GM20000 (cell line): Measurements from ENCODE around the gene FHL1.

ENCODE experiments used
- DNase-seq: peaks from one replicate; pipeline ENCODE4 v3.0.0; 2012; ENCODE audit warnings: low spot score
- TF ChIP-seq, protein P1 (sequence below): IDR thresholded peaks from 2 replicates; pipeline ENCODE4 v1.5.1; 2012; ENCODE audit warnings: mild to moderate bottlenecking, control low read depth; ENCODE audit errors: extremely low read depth, missing control alignments

FHL1 gene

DNA sequence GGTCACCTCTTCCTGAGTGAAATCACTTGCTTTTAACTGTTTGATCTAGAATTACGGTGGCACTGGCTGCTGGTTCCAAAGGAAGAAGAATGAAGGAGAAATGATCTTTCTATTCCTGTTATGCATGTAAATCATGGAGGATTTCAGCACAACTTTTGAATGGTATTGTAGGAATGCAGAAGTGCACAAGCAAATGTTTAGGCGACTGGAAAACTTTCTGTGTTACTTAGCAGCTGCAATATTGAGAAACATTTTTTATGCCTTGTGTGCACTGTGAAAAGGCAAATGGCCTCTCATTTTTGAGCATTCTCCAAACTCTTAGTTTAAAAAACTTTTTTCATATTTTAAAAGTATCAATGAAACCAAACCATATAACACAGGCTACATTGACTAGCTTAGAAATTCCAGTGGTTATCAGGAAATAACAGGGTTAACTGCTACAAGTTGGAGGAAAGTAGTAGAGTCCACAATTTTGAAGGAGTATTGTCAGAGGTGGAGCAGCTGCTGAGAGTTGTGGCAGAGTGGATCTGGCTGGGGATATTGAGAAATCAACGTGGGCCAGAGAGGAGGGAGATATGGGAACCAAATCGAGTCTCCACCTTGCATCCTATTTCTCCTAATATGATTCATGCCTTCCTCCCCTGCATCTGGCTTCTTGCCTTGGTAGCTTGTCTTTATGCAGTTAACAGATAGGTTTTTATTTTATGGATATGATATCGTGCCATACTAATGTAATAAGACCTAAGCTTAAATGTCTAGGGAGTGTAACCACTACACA, 32.0 kb upstream of the FHL1 start:
- DNase-seq, result no peak

DNA sequence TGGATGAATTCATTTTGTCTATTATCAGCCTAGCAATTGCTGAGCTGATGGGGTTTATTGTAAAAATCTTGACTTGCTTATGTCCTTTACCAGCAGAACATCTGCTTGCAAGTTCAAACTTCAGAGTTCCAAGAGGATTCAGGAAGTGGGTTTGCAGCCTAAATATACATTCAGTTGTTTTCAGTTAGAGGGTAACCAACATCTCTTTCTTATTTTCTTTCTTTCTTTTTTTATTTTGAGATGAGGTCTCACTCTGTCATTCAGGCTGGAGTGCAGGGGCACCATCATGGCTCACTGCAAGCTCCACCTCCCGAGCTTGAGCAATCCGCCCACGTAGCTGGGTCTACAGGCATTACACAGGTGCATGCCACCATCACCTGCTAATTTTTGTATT, 31.4 kb upstream of the FHL1 start:
- no peak for DNase-seq
- TF ChIP-seq, protein P1, sequence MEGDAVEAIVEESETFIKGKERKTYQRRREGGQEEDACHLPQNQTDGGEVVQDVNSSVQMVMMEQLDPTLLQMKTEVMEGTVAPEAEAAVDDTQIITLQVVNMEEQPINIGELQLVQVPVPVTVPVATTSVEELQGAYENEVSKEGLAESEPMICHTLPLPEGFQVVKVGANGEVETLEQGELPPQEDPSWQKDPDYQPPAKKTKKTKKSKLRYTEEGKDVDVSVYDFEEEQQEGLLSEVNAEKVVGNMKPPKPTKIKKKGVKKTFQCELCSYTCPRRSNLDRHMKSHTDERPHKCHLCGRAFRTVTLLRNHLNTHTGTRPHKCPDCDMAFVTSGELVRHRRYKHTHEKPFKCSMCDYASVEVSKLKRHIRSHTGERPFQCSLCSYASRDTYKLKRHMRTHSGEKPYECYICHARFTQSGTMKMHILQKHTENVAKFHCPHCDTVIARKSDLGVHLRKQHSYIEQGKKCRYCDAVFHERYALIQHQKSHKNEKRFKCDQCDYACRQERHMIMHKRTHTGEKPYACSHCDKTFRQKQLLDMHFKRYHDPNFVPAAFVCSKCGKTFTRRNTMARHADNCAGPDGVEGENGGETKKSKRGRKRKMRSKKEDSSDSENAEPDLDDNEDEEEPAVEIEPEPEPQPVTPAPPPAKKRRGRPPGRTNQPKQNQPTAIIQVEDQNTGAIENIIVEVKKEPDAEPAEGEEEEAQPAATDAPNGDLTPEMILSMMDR, result no peak

More for the DNA sequence above, 32.0 kb upstream of the FHL1 start:
- TF ChIP-seq, protein P1, result no peak

DNA sequence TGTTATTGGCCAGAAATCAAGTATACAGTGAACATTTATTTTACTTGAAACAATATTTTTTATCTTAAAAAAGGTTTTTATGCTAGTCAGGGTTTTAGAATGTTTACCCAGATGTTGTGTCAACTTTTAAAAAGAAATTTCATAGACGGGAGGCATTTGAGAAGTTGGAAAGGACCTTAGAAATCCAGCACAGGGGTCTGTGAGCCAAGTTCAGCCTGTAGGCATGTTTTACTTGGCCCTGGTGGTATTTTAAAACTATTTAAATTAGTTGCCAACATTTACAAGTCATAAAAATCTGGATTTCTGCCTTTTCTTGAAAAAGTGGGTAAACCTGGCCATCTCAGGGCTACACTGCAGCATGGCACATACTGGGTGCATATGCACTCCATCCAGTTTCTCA, 25.5 kb upstream of the FHL1 start:
- TF ChIP-seq, protein P1, result no peak
- DNase-seq, result no peak

DNA sequence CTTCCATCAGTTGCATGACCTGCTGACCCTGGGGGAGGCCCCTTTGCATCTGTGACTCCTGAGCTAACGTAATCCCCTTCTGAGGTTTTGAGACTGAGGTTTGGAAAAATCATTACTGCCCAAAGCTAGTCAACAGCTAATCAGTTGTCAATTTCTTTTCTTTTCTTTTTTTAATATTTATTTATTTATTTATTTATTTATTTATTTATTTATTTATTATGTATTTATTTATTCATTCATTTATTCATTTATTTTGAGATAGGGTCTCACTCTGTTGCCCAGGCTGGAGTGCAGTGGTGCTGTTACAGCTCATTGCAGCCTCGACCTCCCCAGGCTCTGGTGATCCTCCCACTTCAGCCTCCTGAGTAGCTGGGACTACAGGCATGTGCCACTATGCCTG, 25.1 kb upstream of the FHL1 start:
- TF ChIP-seq, protein P1, result no peak
- DNase-seq, result no peak

DNA sequence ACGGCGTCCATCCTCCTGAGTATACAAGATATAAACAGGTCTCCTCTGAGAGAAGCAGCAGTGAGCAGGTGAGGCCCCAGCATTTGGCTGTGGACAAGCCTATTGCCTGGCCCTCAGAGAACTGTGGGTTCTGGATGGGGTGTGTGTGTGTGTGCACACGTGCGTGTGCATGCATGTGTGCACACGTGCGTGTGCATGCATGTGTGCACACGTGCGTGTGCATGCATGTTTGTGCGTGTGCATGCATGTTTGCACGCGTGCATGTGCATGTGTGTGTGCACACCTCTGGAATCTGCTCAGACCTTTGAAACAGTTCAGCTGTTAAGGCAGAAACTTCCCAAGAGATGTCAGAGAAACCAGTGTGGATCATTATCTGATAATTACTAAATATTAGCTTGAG, 22.2 kb upstream of the FHL1 start:
- no peak for DNase-seq
- TF ChIP-seq, protein P1, result no peak

DNA sequence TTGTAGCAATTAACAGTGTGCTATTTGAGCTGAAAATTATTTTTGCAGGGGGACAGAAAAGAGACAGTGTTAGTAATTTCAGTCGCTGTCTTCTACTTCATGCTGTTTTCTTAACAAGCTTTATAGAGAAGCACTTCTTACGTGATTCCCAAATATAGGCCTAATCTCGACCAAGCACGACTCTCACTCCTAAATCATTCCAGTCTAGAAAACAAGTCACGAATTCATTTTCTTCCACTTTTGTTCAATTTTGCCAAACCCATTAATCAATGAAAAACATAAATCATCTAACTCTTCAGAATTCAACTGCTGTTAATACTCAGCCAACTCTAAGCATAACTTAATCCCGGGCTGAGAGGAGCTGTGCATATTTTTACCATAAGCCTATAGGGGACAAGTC, 21.0 kb upstream of the FHL1 start:
- TF ChIP-seq, protein P1, result no peak
- no peak for DNase-seq

DNA sequence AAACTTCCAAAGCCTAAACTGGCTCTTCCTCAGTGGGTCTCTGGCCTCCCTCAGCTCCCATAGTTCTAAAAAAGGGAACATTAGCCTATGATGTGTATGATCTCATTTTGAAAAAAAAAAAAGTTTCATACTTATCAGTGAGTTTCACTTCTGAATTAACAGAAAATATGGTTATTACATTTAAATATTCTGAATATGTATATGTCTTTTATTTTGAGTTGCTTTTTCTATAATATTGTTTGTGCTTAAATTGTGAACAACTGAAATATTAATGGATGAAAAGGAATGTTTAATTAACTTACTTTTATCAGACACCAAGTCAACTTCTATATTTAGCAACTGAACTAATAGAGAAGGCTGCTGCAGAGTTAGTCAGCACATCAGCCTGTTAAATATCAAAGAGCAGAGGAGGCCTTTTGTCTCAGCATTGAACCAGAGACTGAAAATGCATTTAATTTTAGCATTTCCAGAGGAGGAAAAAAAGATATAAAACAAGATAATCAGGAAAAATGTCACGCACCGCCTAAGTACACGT, 20.4 kb upstream of the FHL1 start:
- TF ChIP-seq, protein P1, result no peak
- no peak for DNase-seq
